GM04504 (cell line): ENCODE measurements around the gene MGAT1.

Experiments
- DNase-seq: peaks from one replicate; pipeline ENCODE4 v3.0.0-alpha.2; 2012; ENCODE audit warnings: low read depth

MGAT1 gene

GRCh38 chr5:180823940-180824629 lies 21.5 kb upstream of the MGAT1 start:
- DNase-seq: no peak

GRCh38 chr5:180823346-180823745 lies 20.7 kb upstream of the MGAT1 start:
- DNase-seq: no peak

- DNase-seq: no peak
Observed at GRCh38 chr5:180821538-180821937, 18.9 kb upstream of the MGAT1 start.

GRCh38 chr5:180820788-180821321 lies 18.2 kb upstream of the MGAT1 start:
- DNase-seq: no peak

- no peak for DNase-seq
Observed at GRCh38 chr5:180818677-180819341, 16.2 kb upstream of the MGAT1 start.

- DNase-seq: no peak
Observed at GRCh38 chr5:180817893-180818674, 15.5 kb upstream of the MGAT1 start.

GRCh38 chr5:180816608-180817534 lies 14.3 kb upstream of the MGAT1 start:
- DNase-seq: no peak

- DNase-seq: no peak
Observed at GRCh38 chr5:180815293-180815917, 12.8 kb upstream of the MGAT1 start.

- no peak for DNase-seq
Observed at GRCh38 chr5:180813420-180813819, 10.8 kb upstream of the MGAT1 start.

- DNase-seq: no peak
Observed at GRCh38 chr5:180811623-180812124, 9.1 kb upstream of the MGAT1 start.

- DNase-seq: no peak
Observed at GRCh38 chr5:180810959-180811622, 8.5 kb upstream of the MGAT1 start.

GRCh38 chr5:180810210-180810958 lies 7.8 kb upstream of the MGAT1 start:
- peak; percentile 86 for DNase-seq

- peak; percentile 85 for DNase-seq
Observed at GRCh38 chr5:180809403-180810209, 7.0 kb upstream of the MGAT1 start.

- no peak for DNase-seq
Observed at GRCh38 chr5:180808461-180809000, 5.9 kb upstream of the MGAT1 start.

- no peak for DNase-seq
Observed at GRCh38 chr5:180807654-180808414, 5.2 kb upstream of the MGAT1 start.

GRCh38 chr5:180807046-180807445 lies 4.4 kb upstream of the MGAT1 start:
- DNase-seq: no peak

GRCh38 chr5:180806351-180807011 lies 3.9 kb upstream of the MGAT1 start:
- no peak for DNase-seq
